ENCODE measurements around the gene MCC.

MCC gene

DNA sequence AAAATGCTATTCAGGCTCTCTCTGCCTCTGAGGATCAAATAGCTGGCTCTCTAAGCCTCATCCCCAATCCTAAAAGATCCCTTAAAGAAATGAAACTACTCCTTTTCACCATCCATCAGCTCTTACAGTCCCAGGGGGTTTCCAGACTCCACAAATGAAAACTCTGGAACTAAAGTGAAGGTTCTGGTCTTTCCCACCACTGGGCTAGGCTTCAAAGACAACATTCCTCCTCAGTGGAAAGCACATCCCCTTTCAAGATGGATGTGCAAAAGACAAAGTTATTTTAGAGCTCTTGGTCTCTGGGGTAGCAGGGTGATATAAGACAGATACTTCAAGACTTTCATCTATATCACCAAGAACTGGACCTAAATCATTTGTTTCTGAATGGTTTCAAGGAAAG, 404.8 kb downstream of the MCC start:
- TF ChIP-seq ZNF114 (tag by site-specific recombination; IDR thresholded peaks at IDR 0.05) (no peak), ZNF837 (tag by site-specific recombination; IDR thresholded peaks at IDR 0.05) (no peak), ZBTB1 (tag by site-specific recombination; IDR thresholded peaks at IDR 0.05) (no peak), ZNF830 (tag by site-specific recombination; IDR thresholded peaks at IDR 0.05; ENCODE audit: low read depth) (no peak), ZNF777 (tag by site-specific recombination; IDR thresholded peaks at IDR 0.05; ENCODE audit: borderline replicate concordance) (no peak), ZXDB (tag by site-specific recombination; IDR thresholded peaks at IDR 0.05) (no peak), ZNF707 (tag by site-specific recombination; IDR thresholded peaks at IDR 0.05) (no peak), ZNF558 (tag by site-specific recombination; IDR thresholded peaks at IDR 0.05) (no peak), MYNN (tag by site-specific recombination; IDR thresholded peaks at IDR 0.05; ENCODE audit: borderline replicate concordance) (no peak), ZNF138 (tag by site-specific recombination; IDR thresholded peaks at IDR 0.05; ENCODE audit: borderline replicate concordance) (no peak), YY2 (tag by site-specific recombination; IDR thresholded peaks at IDR 0.05) (no peak), ZBTB17 (tag by site-specific recombination; IDR thresholded peaks at IDR 0.05) (no peak), ZNF555 (tag by site-specific recombination; conservative IDR thresholded peaks at IDR 0.05) (no peak), ZNF658 (tag by site-specific recombination; IDR thresholded peaks at IDR 0.05) (no peak), ZNF585B (tag by site-specific recombination; IDR thresholded peaks at IDR 0.05) (no peak)
- TF ChIP-seq, protein P1, sequence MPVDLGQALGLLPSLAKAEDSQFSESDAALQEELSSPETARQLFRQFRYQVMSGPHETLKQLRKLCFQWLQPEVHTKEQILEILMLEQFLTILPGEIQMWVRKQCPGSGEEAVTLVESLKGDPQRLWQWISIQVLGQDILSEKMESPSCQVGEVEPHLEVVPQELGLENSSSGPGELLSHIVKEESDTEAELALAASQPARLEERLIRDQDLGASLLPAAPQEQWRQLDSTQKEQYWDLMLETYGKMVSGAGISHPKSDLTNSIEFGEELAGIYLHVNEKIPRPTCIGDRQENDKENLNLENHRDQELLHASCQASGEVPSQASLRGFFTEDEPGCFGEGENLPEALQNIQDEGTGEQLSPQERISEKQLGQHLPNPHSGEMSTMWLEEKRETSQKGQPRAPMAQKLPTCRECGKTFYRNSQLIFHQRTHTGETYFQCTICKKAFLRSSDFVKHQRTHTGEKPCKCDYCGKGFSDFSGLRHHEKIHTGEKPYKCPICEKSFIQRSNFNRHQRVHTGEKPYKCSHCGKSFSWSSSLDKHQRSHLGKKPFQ (tag by site-specific recombination; IDR thresholded peaks at IDR 0.05), result no peak
- TF ChIP-seq, protein P2, sequence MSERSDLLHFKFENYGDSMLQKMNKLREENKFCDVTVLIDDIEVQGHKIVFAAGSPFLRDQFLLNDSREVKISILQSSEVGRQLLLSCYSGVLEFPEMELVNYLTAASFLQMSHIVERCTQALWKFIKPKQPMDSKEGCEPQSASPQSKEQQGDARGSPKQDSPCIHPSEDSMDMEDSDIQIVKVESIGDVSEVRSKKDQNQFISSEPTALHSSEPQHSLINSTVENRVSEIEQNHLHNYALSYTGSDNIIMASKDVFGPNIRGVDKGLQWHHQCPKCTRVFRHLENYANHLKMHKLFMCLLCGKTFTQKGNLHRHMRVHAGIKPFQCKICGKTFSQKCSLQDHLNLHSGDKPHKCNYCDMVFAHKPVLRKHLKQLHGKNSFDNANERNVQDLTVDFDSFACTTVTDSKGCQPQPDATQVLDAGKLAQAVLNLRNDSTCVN (tag by site-specific recombination; optimal IDR thresholded peaks at IDR 0.05), result no peak
- TF ChIP-seq, protein P3, sequence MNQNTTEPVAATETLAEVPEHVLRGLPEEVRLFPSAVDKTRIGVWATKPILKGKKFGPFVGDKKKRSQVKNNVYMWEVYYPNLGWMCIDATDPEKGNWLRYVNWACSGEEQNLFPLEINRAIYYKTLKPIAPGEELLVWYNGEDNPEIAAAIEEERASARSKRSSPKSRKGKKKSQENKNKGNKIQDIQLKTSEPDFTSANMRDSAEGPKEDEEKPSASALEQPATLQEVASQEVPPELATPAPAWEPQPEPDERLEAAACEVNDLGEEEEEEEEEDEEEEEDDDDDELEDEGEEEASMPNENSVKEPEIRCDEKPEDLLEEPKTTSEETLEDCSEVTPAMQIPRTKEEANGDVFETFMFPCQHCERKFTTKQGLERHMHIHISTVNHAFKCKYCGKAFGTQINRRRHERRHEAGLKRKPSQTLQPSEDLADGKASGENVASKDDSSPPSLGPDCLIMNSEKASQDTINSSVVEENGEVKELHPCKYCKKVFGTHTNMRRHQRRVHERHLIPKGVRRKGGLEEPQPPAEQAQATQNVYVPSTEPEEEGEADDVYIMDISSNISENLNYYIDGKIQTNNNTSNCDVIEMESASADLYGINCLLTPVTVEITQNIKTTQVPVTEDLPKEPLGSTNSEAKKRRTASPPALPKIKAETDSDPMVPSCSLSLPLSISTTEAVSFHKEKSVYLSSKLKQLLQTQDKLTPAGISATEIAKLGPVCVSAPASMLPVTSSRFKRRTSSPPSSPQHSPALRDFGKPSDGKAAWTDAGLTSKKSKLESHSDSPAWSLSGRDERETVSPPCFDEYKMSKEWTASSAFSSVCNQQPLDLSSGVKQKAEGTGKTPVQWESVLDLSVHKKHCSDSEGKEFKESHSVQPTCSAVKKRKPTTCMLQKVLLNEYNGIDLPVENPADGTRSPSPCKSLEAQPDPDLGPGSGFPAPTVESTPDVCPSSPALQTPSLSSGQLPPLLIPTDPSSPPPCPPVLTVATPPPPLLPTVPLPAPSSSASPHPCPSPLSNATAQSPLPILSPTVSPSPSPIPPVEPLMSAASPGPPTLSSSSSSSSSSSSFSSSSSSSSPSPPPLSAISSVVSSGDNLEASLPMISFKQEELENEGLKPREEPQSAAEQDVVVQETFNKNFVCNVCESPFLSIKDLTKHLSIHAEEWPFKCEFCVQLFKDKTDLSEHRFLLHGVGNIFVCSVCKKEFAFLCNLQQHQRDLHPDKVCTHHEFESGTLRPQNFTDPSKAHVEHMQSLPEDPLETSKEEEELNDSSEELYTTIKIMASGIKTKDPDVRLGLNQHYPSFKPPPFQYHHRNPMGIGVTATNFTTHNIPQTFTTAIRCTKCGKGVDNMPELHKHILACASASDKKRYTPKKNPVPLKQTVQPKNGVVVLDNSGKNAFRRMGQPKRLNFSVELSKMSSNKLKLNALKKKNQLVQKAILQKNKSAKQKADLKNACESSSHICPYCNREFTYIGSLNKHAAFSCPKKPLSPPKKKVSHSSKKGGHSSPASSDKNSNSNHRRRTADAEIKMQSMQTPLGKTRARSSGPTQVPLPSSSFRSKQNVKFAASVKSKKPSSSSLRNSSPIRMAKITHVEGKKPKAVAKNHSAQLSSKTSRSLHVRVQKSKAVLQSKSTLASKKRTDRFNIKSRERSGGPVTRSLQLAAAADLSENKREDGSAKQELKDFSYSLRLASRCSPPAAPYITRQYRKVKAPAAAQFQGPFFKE (tag by site-specific recombination; IDR thresholded peaks at IDR 0.05; ENCODE audit: borderline replicate concordance), result no peak
- TF ChIP-seq, protein P4, sequence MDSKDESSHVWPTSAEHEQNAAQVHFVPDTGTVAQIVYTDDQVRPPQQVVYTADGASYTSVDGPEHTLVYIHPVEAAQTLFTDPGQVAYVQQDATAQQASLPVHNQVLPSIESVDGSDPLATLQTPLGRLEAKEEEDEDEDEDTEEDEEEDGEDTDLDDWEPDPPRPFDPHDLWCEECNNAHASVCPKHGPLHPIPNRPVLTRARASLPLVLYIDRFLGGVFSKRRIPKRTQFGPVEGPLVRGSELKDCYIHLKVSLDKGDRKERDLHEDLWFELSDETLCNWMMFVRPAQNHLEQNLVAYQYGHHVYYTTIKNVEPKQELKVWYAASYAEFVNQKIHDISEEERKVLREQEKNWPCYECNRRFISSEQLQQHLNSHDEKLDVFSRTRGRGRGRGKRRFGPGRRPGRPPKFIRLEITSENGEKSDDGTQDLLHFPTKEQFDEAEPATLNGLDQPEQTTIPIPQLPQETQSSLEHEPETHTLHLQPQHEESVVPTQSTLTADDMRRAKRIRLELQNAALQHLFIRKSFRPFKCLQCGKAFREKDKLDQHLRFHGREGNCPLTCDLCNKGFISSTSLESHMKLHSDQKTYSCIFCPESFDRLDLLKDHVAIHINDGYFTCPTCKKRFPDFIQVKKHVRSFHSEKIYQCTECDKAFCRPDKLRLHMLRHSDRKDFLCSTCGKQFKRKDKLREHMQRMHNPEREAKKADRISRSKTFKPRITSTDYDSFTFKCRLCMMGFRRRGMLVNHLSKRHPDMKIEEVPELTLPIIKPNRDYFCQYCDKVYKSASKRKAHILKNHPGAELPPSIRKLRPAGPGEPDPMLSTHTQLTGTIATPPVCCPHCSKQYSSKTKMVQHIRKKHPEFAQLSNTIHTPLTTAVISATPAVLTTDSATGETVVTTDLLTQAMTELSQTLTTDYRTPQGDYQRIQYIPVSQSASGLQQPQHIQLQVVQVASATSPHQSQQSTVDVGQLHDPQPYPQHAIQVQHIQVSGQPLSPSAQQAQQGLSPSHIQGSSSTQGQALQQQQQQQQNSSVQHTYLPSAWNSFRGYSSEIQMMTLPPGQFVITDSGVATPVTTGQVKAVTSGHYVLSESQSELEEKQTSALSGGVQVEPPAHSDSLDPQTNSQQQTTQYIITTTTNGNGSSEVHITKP (tag by site-specific recombination; IDR thresholded peaks at IDR 0.05), result no peak
- TF ChIP-seq, protein P5, sequence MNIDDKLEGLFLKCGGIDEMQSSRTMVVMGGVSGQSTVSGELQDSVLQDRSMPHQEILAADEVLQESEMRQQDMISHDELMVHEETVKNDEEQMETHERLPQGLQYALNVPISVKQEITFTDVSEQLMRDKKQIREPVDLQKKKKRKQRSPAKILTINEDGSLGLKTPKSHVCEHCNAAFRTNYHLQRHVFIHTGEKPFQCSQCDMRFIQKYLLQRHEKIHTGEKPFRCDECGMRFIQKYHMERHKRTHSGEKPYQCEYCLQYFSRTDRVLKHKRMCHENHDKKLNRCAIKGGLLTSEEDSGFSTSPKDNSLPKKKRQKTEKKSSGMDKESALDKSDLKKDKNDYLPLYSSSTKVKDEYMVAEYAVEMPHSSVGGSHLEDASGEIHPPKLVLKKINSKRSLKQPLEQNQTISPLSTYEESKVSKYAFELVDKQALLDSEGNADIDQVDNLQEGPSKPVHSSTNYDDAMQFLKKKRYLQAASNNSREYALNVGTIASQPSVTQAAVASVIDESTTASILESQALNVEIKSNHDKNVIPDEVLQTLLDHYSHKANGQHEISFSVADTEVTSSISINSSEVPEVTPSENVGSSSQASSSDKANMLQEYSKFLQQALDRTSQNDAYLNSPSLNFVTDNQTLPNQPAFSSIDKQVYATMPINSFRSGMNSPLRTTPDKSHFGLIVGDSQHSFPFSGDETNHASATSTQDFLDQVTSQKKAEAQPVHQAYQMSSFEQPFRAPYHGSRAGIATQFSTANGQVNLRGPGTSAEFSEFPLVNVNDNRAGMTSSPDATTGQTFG (tag by site-specific recombination; IDR thresholded peaks at IDR 0.05; ENCODE audit: borderline replicate concordance), result no peak
- Histone ChIP-seq H3K4me1 (ENCODE audit: control insufficient read depth, insufficient read depth, low read length) (peaks cover 6% of the 10 kb centered on the region; the same call in 1 of the 2 replicates), H3K36me3 (ENCODE audit: control insufficient read depth in 2 of 2, insufficient read depth in 1 of 2, low read length in 2 of 2) (peaks cover 6 to 52% of the 10 kb centered on the region in 2 experiments; a peak in 2 of 3 replicates), H3K27ac (ENCODE audit: extremely low read depth, low read depth, low read length) (no peak overlapping the region), H3K4me3 (ENCODE audit: low read depth, low read length) (no peak overlapping the region), H3K9me3 (ENCODE audit: control insufficient read depth, insufficient read depth, low read depth, low read length) (no peaks in the 10 kb centered on the region)
- CTCF ChIA-PET, result interaction anchor here (0.7 to 1.3 kb wide), 2 partner anchors 87 to 467 kb away, joined by 3 to 4 read pairs; no protein-coding TSS in a partner anchor
- POLR2A ChIA-PET, result interaction anchor here (0.9 kb wide), 1 partner anchor 9 kb away, joined by 3 read pairs; no protein-coding TSS in a partner anchor
